ENCODE measurements around the gene PCDHGA1.

PCDHGA1 gene

GRCh38 chr5:141495453-141495811 is 165.1 kb downstream of the PCDHGA1 start:
- TF ChIP-seq CTCF (IDR thresholded peaks at IDR 0.05; ENCODE audit: low read depth, low read length, poor library complexity, severe bottlenecking) (no peak), EZH2phosphoT487 (IDR thresholded peaks at IDR 0.05; ENCODE audit: borderline replicate concordance, low read length) (no peak)
- Histone ChIP-seq H3K9me2 (replicated peaks; ENCODE audit: control insufficient read depth, low read length) (no peaks in the 10 kb centered on the region), H3K27ac (ENCODE audit: low read depth, low read length) (no peak overlapping the region), H3K4me1 (ENCODE audit: control insufficient read depth, low read length) (peaks cover 57% of the 10 kb centered on the region), H4K20me1 (ENCODE audit: control insufficient read depth, insufficient read depth, low read depth, low read length) (no peaks in the 10 kb centered on the region), H3F3A (ENCODE audit: control insufficient read depth, insufficient read depth) (peaks cover 5% of the 10 kb centered on the region; the same call in 1 of the 2 replicates), H3K9me3 (ENCODE audit: control insufficient read depth, insufficient read depth, low read length) (no peaks in the 10 kb centered on the region), H3K36me3 (ENCODE audit: control insufficient read depth, low read length) (peaks cover 78% of the 10 kb centered on the region), H3K4me2 (ENCODE audit: low read length) (peak overlapping the region; percentile 48), H3K4me3 (ENCODE audit: low read length) (no peak overlapping the region), H3K27me3 (ENCODE audit: control insufficient read depth, low read length) (no peaks in the 10 kb centered on the region), H3K79me2 (ENCODE audit: control insufficient read depth, low read length) (peaks cover 38% of the 10 kb centered on the region)

- peaks cover 32% of the 10 kb centered on the region for H3K79me2 ChIP-seq (ENCODE audit: control insufficient read depth, low read length)
- H3K9me2 ChIP-seq (replicated peaks; ENCODE audit: control insufficient read depth, low read length), result no peaks in the 10 kb centered on the region
- no peak overlapping the region for H3K4me3 ChIP-seq (ENCODE audit: low read length)
- TF ChIP-seq CTCF (IDR thresholded peaks at IDR 0.05; ENCODE audit: low read depth, low read length, poor library complexity, severe bottlenecking) (no peak), EZH2phosphoT487 (IDR thresholded peaks at IDR 0.05; ENCODE audit: borderline replicate concordance, low read length) (no peak)
- H3K36me3 ChIP-seq (ENCODE audit: control insufficient read depth, low read length), result peaks cover 73% of the 10 kb centered on the region
- H3F3A ChIP-seq (ENCODE audit: control insufficient read depth, insufficient read depth), result peaks cover 5% of the 10 kb centered on the region; the same call in 1 of the 2 replicates
- H3K27ac ChIP-seq (ENCODE audit: low read depth, low read length), result no peak overlapping the region
- H3K9me3 ChIP-seq (ENCODE audit: control insufficient read depth, insufficient read depth, low read length), result no peaks in the 10 kb centered on the region
- H3K4me1 ChIP-seq (ENCODE audit: control insufficient read depth, low read length), result peaks cover 51% of the 10 kb centered on the region
- H3K27me3 ChIP-seq (ENCODE audit: control insufficient read depth, low read length), result no peaks in the 10 kb centered on the region
- H3K4me2 ChIP-seq (ENCODE audit: low read length), result no peak overlapping the region
- H4K20me1 ChIP-seq (ENCODE audit: control insufficient read depth, insufficient read depth, low read depth, low read length), result no peaks in the 10 kb centered on the region
These were observed 165.7 kb downstream of the PCDHGA1 start for GRCh38 chr5:141496038-141496437.

DNA sequence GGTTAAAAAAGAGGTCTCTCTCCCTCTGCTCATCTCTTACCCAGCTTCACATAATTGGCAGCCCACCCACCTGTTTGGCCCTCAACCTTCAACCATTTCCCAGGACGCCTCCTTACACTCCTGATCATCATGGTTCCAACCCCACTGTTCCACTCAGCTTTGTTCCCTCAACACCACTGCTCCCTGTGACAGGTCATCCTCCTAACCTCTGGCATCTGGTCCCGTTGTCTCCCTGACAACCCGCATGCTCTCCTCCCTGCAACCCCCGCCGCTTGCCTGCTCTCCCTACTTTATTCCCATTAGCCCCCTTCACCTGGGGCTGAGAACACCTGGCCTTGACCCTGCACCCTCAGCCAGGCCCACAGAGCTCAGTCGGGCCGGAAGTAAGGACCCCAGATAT is 171.4 kb downstream of the PCDHGA1 start:
- no peak overlapping the region for H3K27ac ChIP-seq (ENCODE audit: low read depth, low read length)
- peaks cover 33% of the 10 kb centered on the region for H3K79me2 ChIP-seq (ENCODE audit: control insufficient read depth, low read length)
- no peaks in the 10 kb centered on the region for H3K9me3 ChIP-seq (ENCODE audit: control insufficient read depth, insufficient read depth, low read length)
- H3K36me3 ChIP-seq (ENCODE audit: control insufficient read depth, low read length), result peaks cover 68% of the 10 kb centered on the region
- no peaks in the 10 kb centered on the region for H4K20me1 ChIP-seq (ENCODE audit: control insufficient read depth, insufficient read depth, low read depth, low read length)
- H3K4me1 ChIP-seq (ENCODE audit: control insufficient read depth, low read length), result peaks cover 39% of the 10 kb centered on the region
- H3K27me3 ChIP-seq (ENCODE audit: control insufficient read depth, low read length), result no peaks in the 10 kb centered on the region
- no peak overlapping the region for H3K4me3 ChIP-seq (ENCODE audit: low read length)
- H3K4me2 ChIP-seq (ENCODE audit: low read length), result no peak overlapping the region
- TF ChIP-seq EZH2phosphoT487 (IDR thresholded peaks at IDR 0.05; ENCODE audit: borderline replicate concordance, low read length), result no peak
- TF ChIP-seq CTCF (IDR thresholded peaks at IDR 0.05; ENCODE audit: low read depth, low read length, poor library complexity, severe bottlenecking), result no peak
- peaks cover 18% of the 10 kb centered on the region for H3F3A ChIP-seq (ENCODE audit: control insufficient read depth, insufficient read depth)
- H3K9me2 ChIP-seq (replicated peaks; ENCODE audit: control insufficient read depth, low read length), result no peaks in the 10 kb centered on the region

All from DOHH2 (cell line).